Left lung (tissue), 10 donors: ENCODE measurements around the gene CLDN3. TPM values are rescaled to one million over a fixed set of nuclear protein-coding genes. Genes with fewer than 3 reads are reported as not detected.

Source experiments
- ATAC-seq: fragments of 200-7000 bp; cut with Tn5 transposase; one replicate; pipeline ENCODE4 v1.9.1; 2020; ENCODE audit warnings: moderate library complexity
- DNase-seq, 4 donors: peaks; one replicate each; pipeline ENCODE4 v3.0.0-alpha.2; 2013 to 2020
- H3K27ac ChIP-seq, 2 donors: fragments of 200-600 bp; sonication (generic) in 1 of 2; one replicate each; pipeline versions ENCODE4 v1.5.0 to v1.8.0; 2020 to 2021
- H3K27me3 ChIP-seq, 2 donors: fragments of 200-600 bp; sonication (generic) in 1 of 2; one replicate each; pipeline versions ENCODE4 v1.5.0 to v1.8.0; 2020 to 2021
- H3K36me3 ChIP-seq, 2 donors: fragments of 200-600 bp; sonication (generic) in 1 of 2; one replicate each; pipeline versions ENCODE4 v1.5.0 to v1.8.0; 2020 to 2021
- H3K4me1 ChIP-seq, 2 donors: fragments of 200-600 bp; one replicate each; pipeline ENCODE4 v1.8.0; 2021
- H3K4me3 ChIP-seq, 2 donors: fragments of 200-600 bp; sonication (generic) in 1 of 2; one replicate each; pipeline versions ENCODE4 v1.5.0 to v1.8.0; 2020 to 2021; ENCODE audit warnings: mild to moderate bottlenecking in 1 of 2
- H3K9me3 ChIP-seq, 2 donors: fragments of 200-600 bp; sonication (generic) in 1 of 2; one replicate each; pipeline versions ENCODE4 v1.5.0 to v1.8.0; 2020 to 2021
- intact Hi-C, 2 donors: fragments of 100-400 bp; cut with DNase I; formaldehyde crosslinking; loops; one replicate each; pipeline versions ENCODE4 v1.11.2 to v1.14.2; 2022
- polyA plus RNA-seq, 6 donors: library from polyadenylated mRNA; unstranded; fragments of 120-200 nt; gene quantifications; one replicate each; pipeline ENCODE4 v1.2.1, GENCODE V29; 2013; ENCODE audit not compliant: insufficient read length in 6 of 6
- total RNA-seq, 2 donors: library from RNA; stranded (reverse); fragmentation: NEBNext Ultra II Directional; extraction: Animal tissue kit (Norgen Biotek cat#: 25700); gene quantifications; one replicate each; pipeline ENCODE4 v1.2.1, GENCODE V29; 2021
- TF ChIP-seq, protein P1 (sequence below), 2 donors: fragments of 200-600 bp; sonication (generic) in 1 of 2; IDR thresholded peaks; one replicate each; pipeline versions ENCODE4 v1.5.0 to v1.8.0; 2021; ENCODE audit warnings: antibody characterized with exemption in 2 of 2
- donor health status: DM: no; HTN: yes; CAD: no.
- donor health status: DM: no; HTN: no; CAD: no.

CLDN3 gene
- total and polyA plus RNA-seq, 8 donors, result 10.1 to 35.9 (median 20.2) TPM

DNA sequence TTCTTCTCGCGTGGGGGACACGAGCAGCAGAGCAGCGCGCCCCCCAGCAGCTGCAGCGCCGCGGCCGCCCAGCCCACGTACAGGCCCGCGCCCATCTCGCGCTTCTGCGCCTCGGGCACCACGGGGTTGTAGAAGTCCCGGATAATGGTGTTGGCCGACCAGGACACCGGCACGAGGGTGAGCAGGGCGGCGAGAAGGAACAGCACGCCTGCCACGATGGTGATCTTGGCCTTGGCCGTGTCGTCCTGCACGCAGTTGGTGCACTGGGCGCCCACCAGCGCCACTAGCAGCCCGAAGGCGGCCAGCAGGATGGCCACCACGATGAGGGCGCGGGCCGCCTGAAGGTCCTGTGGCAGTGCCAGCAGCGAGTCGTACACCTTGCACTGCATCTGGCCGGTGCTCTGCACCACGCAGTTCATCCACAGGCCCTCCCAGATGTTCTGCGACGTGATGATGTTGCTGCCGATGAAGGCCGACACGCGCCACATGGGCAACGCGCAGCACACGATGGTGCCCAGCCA is 529 bp downstream of the CLDN3 start:
- Histone ChIP-seq H3K4me3 (peak overlapping the region; percentile 22 to 37), H3K4me1 (peaks cover 0 to 21% of the 10 kb centered on the region in 2 donors), H3K27me3 (peaks cover 24 to 71% of the 10 kb centered on the region in 2 donors), H3K27ac (peak overlapping the region; percentile 69 to 73), H3K9me3 (no peaks in the 10 kb centered on the region), H3K36me3 (no peaks in the 10 kb centered on the region)
- intact Hi-C loops, result no loop called here
- ATAC-seq (peak; percentile 31), DNase-seq (peak in 1 of 4 donors; percentile 76)
- TF ChIP-seq, protein P1, sequence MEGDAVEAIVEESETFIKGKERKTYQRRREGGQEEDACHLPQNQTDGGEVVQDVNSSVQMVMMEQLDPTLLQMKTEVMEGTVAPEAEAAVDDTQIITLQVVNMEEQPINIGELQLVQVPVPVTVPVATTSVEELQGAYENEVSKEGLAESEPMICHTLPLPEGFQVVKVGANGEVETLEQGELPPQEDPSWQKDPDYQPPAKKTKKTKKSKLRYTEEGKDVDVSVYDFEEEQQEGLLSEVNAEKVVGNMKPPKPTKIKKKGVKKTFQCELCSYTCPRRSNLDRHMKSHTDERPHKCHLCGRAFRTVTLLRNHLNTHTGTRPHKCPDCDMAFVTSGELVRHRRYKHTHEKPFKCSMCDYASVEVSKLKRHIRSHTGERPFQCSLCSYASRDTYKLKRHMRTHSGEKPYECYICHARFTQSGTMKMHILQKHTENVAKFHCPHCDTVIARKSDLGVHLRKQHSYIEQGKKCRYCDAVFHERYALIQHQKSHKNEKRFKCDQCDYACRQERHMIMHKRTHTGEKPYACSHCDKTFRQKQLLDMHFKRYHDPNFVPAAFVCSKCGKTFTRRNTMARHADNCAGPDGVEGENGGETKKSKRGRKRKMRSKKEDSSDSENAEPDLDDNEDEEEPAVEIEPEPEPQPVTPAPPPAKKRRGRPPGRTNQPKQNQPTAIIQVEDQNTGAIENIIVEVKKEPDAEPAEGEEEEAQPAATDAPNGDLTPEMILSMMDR (IDR thresholded peaks at IDR 0.05), result no peak

GRCh38 chr7:73768641-73769480 is 1.2 kb downstream of the CLDN3 start:
- DNase-seq (peak in 1 of 4 donors; percentile 74), ATAC-seq (no peak)
- Histone ChIP-seq H3K4me3 (peak overlapping the region; percentile 22 to 37), H3K27ac (no peak overlapping the region), H3K4me1 (peaks cover 0 to 21% of the 10 kb centered on the region in 2 donors), H3K36me3 (no peaks in the 10 kb centered on the region), H3K27me3 (peaks cover 24 to 71% of the 10 kb centered on the region in 2 donors), H3K9me3 (no peaks in the 10 kb centered on the region)
- intact Hi-C loops, result no loop called here
- TF ChIP-seq, protein P1 (IDR thresholded peaks at IDR 0.05), result no peak

DNA sequence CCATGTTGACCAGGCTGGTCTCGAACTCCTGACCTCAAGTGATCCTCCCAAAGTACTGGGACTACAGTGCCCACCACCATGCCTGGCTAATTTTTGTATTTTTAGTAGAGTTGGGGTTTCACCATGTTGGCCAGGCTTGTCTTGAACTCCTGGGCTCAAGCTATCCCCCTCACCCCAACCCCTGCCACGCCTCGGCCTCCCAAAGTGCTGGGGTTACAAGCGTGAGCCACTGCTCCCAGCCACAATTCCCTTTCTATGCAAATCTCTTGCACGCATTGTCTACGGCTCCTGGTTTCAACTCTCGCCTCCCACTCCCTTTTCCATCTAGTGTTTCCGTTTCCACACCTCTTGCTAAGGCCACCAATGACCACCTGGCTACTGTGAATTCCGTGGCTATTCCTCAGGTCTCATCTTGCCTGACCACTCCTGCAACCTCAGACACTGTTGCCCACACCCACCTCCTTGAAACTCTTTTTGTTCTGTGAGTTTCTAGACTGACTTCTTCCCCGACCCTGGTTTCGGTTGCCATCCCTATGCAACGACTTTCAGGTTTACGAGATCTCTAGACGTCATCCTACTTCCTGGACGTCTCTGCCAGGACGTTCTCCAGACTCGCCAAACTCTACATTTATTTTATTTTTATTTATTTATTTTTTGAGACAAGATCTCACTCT is 3.4 kb downstream of the CLDN3 start:
- no peaks in the 10 kb centered on the region for H3K36me3 ChIP-seq
- no peak overlapping the region for H3K27ac ChIP-seq
- TF ChIP-seq, protein P1 (IDR thresholded peaks at IDR 0.05), result no peak
- intact Hi-C loops, result no loop called here
- DNase-seq (no peak), ATAC-seq (no peak)
- H3K4me3 ChIP-seq, result no peak overlapping the region
- peaks cover 0 to 21% of the 10 kb centered on the region in 2 donors for H3K4me1 ChIP-seq
- no peaks in the 10 kb centered on the region for H3K9me3 ChIP-seq
- H3K27me3 ChIP-seq, result peaks cover 24 to 61% of the 10 kb centered on the region in 2 donors

- ATAC-seq (no peak), DNase-seq (no peak)
- no peaks in the 10 kb centered on the region for H3K9me3 ChIP-seq
- intact Hi-C loops, result no loop called here
- TF ChIP-seq, protein P1 (IDR thresholded peaks at IDR 0.05), result no peak
- H3K27me3 ChIP-seq, result peaks cover 0 to 21% of the 10 kb centered on the region in 2 donors
- no peaks in the 10 kb centered on the region for H3K36me3 ChIP-seq
- H3K27ac ChIP-seq, result no peak overlapping the region
- no peaks in the 10 kb centered on the region for H3K4me1 ChIP-seq
- no peak overlapping the region for H3K4me3 ChIP-seq
Observed at GRCh38 chr7:73762659-73762999, 7.4 kb downstream of the CLDN3 start.
